ENCODE measurements around the gene DPEP1. TPM values are rescaled to one million over a fixed set of nuclear protein-coding genes. Genes with fewer than 3 reads are reported as not detected.

DPEP1 gene
- total and polyA plus RNA-seq, 2 experiments from 2014 or later: 1.7 to 2.3 TPM

DNA sequence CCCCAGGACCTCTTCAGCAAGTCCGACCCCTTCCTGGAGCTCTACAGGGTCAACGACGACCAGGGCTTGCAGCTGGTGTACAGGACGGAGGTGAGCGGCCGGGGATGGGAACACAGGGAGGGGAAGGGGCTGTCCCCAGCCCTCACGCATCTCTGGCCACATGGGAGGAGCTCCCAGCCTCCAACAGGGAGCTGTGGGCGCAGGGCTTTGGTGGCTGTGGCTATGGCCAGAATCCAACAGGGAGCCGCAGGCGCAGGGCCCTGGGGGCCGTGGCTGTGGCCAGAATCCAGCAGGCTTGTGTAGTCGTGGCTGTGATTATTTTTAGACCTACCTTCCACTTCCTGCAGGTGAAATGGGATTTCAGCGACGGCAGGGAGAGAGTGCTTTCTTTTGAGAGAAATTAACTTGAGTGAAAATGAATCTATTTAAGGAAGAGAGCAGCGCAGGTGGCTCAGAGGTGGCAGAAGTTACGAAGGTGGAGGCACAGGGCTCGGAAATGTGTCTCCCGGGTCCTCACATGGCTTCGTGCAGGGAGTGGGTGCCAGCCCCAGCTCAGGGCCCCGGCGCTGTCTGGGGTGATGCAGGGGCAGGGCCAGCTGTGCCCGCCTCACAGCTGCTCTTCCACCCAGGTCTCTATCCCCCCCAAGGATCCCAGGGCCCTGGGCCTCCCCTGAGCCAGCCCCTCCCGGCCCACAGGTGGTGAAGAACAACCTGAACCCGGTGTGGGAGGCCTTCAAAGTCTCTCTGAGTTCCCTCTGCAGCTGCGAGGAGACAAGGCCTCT is 28.5 kb upstream of the DPEP1 start:
- H4K20me1 ChIP-seq (replicated peaks; ENCODE audit: insufficient read depth): no peaks in the 10 kb centered on the region
- TF ChIP-seq, protein P1, sequence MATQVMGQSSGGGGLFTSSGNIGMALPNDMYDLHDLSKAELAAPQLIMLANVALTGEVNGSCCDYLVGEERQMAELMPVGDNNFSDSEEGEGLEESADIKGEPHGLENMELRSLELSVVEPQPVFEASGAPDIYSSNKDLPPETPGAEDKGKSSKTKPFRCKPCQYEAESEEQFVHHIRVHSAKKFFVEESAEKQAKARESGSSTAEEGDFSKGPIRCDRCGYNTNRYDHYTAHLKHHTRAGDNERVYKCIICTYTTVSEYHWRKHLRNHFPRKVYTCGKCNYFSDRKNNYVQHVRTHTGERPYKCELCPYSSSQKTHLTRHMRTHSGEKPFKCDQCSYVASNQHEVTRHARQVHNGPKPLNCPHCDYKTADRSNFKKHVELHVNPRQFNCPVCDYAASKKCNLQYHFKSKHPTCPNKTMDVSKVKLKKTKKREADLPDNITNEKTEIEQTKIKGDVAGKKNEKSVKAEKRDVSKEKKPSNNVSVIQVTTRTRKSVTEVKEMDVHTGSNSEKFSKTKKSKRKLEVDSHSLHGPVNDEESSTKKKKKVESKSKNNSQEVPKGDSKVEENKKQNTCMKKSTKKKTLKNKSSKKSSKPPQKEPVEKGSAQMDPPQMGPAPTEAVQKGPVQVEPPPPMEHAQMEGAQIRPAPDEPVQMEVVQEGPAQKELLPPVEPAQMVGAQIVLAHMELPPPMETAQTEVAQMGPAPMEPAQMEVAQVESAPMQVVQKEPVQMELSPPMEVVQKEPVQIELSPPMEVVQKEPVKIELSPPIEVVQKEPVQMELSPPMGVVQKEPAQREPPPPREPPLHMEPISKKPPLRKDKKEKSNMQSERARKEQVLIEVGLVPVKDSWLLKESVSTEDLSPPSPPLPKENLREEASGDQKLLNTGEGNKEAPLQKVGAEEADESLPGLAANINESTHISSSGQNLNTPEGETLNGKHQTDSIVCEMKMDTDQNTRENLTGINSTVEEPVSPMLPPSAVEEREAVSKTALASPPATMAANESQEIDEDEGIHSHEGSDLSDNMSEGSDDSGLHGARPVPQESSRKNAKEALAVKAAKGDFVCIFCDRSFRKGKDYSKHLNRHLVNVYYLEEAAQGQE (IDR thresholded peaks at IDR 0.05; ENCODE audit: unreplicated experiment): no peak
- TF ChIP-seq, protein P2, sequence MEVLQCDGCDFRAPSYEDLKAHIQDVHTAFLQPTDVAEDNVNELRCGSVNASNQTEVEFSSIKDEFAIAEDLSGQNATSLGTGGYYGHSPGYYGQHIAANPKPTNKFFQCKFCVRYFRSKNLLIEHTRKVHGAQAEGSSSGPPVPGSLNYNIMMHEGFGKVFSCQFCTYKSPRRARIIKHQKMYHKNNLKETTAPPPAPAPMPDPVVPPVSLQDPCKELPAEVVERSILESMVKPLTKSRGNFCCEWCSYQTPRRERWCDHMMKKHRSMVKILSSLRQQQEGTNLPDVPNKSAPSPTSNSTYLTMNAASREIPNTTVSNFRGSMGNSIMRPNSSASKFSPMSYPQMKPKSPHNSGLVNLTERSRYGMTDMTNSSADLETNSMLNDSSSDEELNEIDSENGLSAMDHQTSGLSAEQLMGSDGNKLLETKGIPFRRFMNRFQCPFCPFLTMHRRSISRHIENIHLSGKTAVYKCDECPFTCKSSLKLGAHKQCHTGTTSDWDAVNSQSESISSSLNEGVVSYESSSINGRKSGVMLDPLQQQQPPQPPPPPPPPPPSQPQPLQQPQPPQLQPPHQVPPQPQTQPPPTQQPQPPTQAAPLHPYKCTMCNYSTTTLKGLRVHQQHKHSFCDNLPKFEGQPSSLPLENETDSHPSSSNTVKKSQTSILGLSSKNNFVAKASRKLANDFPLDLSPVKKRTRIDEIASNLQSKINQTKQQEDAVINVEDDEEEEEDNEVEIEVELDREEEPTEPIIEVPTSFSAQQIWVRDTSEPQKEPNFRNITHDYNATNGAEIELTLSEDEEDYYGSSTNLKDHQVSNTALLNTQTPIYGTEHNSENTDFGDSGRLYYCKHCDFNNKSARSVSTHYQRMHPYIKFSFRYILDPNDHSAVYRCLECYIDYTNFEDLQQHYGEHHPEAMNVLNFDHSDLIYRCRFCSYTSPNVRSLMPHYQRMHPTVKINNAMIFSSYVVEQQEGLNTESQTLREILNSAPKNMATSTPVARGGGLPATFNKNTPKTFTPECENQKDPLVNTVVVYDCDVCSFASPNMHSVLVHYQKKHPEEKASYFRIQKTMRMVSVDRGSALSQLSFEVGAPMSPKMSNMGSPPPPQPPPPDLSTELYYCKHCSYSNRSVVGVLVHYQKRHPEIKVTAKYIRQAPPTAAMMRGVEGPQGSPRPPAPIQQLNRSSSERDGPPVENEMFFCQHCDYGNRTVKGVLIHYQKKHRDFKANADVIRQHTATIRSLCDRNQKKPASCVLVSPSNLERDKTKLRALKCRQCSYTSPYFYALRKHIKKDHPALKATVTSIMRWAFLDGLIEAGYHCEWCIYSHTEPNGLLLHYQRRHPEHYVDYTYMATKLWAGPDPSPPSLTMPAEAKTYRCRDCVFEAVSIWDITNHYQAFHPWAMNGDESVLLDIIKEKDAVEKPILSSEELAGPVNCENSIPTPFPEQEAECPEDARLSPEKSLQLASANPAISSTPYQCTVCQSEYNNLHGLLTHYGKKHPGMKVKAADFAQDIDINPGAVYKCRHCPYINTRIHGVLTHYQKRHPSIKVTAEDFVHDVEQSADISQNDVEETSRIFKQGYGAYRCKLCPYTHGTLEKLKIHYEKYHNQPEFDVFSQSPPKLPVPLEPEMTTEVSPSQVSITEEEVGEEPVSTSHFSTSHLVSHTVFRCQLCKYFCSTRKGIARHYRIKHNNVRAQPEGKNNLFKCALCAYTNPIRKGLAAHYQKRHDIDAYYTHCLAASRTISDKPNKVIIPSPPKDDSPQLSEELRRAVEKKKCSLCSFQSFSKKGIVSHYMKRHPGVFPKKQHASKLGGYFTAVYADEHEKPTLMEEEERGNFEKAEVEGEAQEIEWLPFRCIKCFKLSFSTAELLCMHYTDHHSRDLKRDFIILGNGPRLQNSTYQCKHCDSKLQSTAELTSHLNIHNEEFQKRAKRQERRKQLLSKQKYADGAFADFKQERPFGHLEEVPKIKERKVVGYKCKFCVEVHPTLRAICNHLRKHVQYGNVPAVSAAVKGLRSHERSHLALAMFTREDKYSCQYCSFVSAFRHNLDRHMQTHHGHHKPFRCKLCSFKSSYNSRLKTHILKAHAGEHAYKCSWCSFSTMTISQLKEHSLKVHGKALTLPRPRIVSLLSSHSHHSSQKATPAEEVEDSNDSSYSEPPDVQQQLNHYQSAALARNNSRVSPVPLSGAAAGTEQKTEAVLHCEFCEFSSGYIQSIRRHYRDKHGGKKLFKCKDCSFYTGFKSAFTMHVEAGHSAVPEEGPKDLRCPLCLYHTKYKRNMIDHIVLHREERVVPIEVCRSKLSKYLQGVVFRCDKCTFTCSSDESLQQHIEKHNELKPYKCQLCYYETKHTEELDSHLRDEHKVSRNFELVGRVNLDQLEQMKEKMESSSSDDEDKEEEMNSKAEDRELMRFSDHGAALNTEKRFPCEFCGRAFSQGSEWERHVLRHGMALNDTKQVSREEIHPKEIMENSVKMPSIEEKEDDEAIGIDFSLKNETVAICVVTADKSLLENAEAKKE (CRISPR knock-in tag; IDR thresholded peaks at IDR 0.05): no peak
- TF ChIP-seq JUNB (IDR thresholded peaks at IDR 0.05; ENCODE audit: unreplicated experiment): no peak
- no peak for TF ChIP-seq EZH2 (IDR thresholded peaks at IDR 0.05; ENCODE audit: low read depth, unreplicated experiment)
- no peak for TF ChIP-seq ZNF114 (CRISPR knock-in tag; IDR thresholded peaks at IDR 0.05)
- no peak for TF ChIP-seq ZNF331 (CRISPR knock-in tag; IDR thresholded peaks at IDR 0.05; ENCODE audit: low read depth)
- TF ChIP-seq POLR2AphosphoS5 (IDR thresholded peaks at IDR 0.05; ENCODE audit: low read depth): no peak
- TF ChIP-seq NANOG (IDR thresholded peaks at IDR 0.05; ENCODE audit: borderline replicate concordance): no peak
- TF ChIP-seq, protein P3, sequence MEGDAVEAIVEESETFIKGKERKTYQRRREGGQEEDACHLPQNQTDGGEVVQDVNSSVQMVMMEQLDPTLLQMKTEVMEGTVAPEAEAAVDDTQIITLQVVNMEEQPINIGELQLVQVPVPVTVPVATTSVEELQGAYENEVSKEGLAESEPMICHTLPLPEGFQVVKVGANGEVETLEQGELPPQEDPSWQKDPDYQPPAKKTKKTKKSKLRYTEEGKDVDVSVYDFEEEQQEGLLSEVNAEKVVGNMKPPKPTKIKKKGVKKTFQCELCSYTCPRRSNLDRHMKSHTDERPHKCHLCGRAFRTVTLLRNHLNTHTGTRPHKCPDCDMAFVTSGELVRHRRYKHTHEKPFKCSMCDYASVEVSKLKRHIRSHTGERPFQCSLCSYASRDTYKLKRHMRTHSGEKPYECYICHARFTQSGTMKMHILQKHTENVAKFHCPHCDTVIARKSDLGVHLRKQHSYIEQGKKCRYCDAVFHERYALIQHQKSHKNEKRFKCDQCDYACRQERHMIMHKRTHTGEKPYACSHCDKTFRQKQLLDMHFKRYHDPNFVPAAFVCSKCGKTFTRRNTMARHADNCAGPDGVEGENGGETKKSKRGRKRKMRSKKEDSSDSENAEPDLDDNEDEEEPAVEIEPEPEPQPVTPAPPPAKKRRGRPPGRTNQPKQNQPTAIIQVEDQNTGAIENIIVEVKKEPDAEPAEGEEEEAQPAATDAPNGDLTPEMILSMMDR (conservative IDR thresholded peaks at IDR 0.05; ENCODE audit: low read depth in 2 of 2): no peak
- TF ChIP-seq, protein P4, sequence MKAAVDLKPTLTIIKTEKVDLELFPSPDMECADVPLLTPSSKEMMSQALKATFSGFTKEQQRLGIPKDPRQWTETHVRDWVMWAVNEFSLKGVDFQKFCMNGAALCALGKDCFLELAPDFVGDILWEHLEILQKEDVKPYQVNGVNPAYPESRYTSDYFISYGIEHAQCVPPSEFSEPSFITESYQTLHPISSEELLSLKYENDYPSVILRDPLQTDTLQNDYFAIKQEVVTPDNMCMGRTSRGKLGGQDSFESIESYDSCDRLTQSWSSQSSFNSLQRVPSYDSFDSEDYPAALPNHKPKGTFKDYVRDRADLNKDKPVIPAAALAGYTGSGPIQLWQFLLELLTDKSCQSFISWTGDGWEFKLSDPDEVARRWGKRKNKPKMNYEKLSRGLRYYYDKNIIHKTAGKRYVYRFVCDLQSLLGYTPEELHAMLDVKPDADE (IDR thresholded peaks at IDR 0.05): no peak
- TF ChIP-seq EZH2phosphoT487 (IDR thresholded peaks at IDR 0.05; ENCODE audit: unreplicated experiment): no peak
- TF ChIP-seq STAT1 (IDR thresholded peaks at IDR 0.05; ENCODE audit: unreplicated experiment): no peak
- no peak for TF ChIP-seq CREB1 (CRISPR knock-in tag; IDR thresholded peaks at IDR 0.05; ENCODE audit: low read depth)
- Mint-ChIP-seq H3K4me1 (no peaks in the 10 kb centered on the region; the same call in 2 of the 3 replicates), H3K4me3 (no peak overlapping the region), H3K27ac (no peak overlapping the region), H3K36me3 (ENCODE audit: low read depth) (peaks cover 20% of the 10 kb centered on the region), H3K27me3 (ENCODE audit: insufficient read depth, low read depth, poor library complexity) (no peaks in the 10 kb centered on the region), H3K9me3 (peaks cover 13% of the 10 kb centered on the region)
- ATAC-seq: peak; percentile 24; the same call in 2 of the 3 replicates
- H3K4me2 ChIP-seq: no peak overlapping the region
- H2AFZ ChIP-seq: no peak overlapping the region
- no peaks in the 10 kb centered on the region for H3K79me2 ChIP-seq (replicated peaks; ENCODE audit: insufficient read depth)
- no peak overlapping the region for H3K4me3 ChIP-seq
- no peaks in the 10 kb centered on the region for H3K36me3 ChIP-seq (ENCODE audit: insufficient read depth)
- no peak for DNase-seq (ENCODE audit: low spot score)
- no peak overlapping the region for H3K27ac ChIP-seq (ENCODE audit: low read depth)
- peaks cover 6% of the 10 kb centered on the region for H3F3A ChIP-seq (replicated peaks; ENCODE audit: low read depth)
- no peaks in the 10 kb centered on the region for H3K27me3 ChIP-seq (ENCODE audit: insufficient read depth)
- H3K9me2 ChIP-seq (ENCODE audit: insufficient read depth): no peaks in the 10 kb centered on the region
- no peaks in the 10 kb centered on the region for H3K4me1 ChIP-seq (ENCODE audit: insufficient read depth)

All from GM23338 (cell line).